Measurements from ENCODE around the gene CPA5.

DNA sequence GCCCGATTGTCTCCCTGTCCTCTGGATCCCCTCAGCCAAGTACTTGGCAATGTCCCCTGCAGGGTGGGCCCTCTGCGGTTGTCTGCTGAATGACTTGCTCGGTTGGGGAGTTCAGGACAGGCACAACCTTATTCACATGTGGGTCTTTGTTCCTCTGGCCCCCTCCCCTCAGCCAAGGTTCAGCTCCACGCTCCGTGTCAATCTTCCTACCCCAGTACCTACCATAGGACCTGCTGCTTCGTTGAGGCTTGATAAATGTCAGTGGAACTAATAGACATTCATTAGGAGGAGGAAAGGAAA lies 7.1 kb downstream of the CPA5 start:
- TF ChIP-seq EZH2 (IDR thresholded peaks at IDR 0.05; ENCODE audit: borderline replicate concordance, low read depth, low read length, severe bottlenecking), result no peak
- TF ChIP-seq, protein P1, sequence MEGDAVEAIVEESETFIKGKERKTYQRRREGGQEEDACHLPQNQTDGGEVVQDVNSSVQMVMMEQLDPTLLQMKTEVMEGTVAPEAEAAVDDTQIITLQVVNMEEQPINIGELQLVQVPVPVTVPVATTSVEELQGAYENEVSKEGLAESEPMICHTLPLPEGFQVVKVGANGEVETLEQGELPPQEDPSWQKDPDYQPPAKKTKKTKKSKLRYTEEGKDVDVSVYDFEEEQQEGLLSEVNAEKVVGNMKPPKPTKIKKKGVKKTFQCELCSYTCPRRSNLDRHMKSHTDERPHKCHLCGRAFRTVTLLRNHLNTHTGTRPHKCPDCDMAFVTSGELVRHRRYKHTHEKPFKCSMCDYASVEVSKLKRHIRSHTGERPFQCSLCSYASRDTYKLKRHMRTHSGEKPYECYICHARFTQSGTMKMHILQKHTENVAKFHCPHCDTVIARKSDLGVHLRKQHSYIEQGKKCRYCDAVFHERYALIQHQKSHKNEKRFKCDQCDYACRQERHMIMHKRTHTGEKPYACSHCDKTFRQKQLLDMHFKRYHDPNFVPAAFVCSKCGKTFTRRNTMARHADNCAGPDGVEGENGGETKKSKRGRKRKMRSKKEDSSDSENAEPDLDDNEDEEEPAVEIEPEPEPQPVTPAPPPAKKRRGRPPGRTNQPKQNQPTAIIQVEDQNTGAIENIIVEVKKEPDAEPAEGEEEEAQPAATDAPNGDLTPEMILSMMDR (IDR thresholded peaks at IDR 0.05; ENCODE audit: borderline replicate concordance, extremely low read depth, low read length, poor library complexity, severe bottlenecking), result no peak
